Amygdala (tissue), 56 donors: ENCODE data around the gene ADAM12.

Source experiments
- DNase-seq, 56 donors: peaks; one replicate each; lab custom pipeline; 2025; lab: John Stamatoyannopoulos, UW

Gene ADAM12

DNA sequence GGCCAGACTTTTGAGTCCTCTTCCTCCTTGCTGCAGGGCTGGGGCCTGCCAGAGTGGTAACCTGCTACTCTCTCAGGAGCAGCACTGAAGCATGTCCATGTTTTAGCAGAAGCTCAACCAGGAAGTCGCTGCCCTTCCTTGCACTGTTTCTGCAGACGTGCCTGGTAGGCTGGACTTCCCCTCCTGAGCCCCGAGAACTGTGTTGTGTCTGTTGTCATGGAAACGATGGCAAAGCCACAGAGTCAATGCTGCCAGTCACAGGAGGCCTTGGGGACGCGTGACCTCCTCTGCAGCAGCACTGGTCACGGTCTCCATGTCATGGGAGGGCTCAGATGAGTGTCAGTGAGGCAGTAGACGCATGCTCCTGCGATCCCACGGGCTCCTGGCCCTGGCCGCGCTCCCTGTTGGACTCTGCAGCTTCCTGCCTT is 346.5 kb downstream of the ADAM12 start:
- DNase-seq, result peak in 43 of 56 donors; percentile 6 to 72 (median 32)

DNA sequence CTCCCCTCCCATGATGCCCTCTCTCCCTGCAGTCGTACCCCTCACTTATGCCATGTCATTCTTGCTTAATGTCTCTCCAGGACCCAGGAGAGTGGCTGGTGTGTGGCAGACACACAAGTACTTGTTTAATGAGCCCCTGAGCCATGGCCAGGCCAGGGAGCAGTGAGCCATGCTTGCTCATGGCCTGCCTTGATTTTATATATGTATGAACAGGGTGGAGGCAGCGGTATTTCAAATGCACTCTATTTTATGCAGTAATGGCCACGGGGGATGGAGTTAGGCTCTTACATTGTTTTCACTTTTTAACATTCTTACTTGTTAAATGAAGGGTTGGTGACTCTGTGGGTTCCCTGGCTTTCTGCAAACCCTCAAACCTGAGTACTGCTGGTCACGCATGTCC is 347.2 kb downstream of the ADAM12 start:
- no peak for DNase-seq

DNA sequence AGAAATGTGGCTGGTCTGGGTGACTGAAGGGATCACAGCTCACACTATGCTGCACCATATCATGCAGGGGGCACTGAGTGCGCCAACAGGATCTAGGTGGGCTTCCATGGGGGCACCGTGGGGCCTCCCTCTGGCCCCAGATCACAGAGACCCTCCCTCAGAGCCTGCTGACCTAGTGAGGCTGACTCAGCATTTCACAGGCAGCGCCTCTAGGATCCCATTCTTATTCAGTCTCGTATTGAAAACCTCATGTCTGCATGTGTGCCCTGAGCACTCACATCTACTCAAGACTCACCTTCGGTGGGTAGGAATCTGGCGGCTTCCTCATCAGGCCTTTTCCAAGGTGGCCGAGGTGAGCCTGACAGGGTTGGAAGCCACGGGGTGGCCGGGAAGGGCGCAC is 350.3 kb downstream of the ADAM12 start:
- DNase-seq, result no peak

DNA sequence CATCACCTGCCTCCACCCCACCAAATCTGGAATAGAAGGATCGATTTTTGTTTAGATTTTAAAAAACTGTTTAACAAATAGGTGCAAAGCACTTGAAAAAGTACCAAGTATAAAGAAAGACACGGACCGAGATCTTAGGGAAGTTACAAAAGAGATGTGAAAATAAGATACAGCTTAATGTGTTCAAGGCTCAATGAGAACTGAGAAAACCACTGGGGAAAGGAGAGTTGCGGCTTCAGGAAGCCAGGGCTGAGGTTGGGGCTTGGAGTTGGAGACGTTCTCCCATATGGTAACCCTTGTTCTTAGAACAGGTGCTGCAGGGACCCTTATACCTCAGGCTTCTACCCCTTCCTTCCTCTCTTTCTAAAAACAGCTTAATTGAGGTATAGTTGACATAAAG is 351.8 kb downstream of the ADAM12 start:
- DNase-seq, result no peak

DNA sequence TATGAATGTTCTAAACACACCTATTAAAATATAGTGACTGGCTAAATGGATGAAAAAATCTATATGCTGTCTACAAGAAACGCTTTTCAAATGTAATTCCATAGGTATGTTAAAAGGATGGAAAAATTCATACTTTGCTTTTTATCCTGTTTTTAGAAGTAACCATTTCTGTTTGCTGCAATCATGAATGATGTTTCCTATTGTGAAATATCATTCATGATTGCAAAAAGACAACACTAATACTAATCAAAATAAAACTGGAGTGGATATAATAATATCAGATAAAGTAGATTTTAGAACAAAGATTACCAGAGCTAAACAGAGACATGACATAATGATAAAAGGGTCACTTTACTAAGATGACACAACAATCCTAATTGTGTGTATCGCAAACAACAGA is 353.7 kb downstream of the ADAM12 start:
- DNase-seq, result no peak

DNA sequence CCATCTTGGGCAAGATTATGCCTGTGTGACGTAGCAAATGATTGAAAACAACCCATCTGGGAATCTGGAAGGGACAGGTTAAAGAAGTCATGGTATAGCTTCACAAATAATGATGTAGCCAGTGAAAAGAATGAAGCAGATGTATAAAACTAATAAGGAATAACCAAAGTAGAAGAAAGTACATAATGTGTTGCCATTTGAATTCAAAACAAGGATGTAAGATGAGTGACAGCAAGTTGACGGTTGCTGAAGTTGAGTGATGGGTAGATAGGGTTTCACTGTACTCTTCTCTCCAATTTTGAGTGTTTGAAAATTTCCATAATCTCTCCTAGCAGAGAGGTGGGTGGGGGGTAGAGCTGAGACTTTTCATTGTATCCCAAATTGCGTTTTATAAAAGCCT is 358.3 kb downstream of the ADAM12 start:
- DNase-seq, result no peak

DNA sequence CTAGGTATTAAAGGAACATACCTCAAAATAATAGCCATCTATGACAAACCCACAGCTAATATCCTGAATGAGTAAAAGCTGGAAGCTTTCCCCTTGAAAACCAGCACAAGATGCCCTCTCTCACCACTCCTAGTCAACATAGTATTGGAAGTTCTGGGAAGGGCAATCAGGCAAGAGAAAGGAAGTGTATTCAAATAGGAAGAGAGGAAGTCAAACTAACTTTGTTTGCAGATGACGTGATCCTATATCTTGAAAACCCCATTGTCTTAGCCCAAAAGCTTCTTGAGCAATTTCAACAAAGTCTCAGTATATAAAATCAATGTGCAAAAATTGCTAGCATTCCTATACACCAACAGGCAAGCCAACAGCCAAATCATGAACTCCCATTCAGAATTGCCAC is 360.6 kb downstream of the ADAM12 start:
- no peak for DNase-seq

DNA sequence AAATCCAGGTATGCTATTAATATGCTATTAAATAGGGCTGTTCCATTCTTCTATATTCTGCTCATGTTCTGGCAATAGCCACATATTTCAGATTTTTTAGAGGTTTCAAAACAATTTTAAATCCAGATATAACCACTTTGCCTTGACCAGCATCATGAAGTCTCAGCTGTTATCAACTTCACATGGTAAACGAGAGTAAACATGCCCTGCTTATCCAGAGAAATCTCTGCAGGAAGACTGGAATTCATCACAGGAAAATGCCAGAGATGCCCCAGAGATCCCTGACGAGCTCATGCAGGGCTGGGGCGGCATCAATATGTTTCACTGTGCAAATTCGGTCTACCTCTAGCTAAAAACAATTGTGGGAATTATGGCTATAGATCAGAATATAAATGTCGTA is 365.4 kb downstream of the ADAM12 start:
- DNase-seq, result no peak

DNA sequence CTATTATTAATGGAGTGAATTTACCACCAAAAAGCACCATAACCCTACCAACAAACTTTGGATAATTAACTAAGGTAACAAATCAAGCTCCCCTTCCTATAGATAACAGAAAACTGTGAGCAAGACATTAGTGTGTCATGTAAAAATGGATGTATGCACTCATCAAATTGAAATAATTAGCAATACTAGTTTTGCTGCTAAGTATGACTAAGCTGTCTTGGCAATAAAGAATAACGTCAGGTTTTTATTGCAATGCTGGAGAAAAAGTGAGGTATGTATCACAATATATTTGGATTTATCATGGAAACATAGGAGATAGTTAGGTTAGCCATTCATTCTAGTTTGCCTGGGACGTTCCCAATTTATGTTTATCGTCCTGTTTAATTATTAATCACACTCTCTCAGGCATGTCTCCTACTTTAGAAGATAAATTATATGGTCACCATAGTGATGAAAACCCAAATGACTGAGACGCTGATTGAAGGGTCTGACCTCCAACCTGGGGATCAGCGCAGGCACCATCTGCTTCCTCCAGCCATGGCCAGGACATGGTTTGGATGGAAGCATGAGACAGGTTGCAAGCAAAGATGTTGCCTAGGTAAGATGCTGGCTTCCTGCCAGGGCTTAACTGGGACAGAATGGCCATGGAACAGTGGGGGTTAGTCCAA is 366.3 kb downstream of the ADAM12 start:
- DNase-seq, result no peak

DNA sequence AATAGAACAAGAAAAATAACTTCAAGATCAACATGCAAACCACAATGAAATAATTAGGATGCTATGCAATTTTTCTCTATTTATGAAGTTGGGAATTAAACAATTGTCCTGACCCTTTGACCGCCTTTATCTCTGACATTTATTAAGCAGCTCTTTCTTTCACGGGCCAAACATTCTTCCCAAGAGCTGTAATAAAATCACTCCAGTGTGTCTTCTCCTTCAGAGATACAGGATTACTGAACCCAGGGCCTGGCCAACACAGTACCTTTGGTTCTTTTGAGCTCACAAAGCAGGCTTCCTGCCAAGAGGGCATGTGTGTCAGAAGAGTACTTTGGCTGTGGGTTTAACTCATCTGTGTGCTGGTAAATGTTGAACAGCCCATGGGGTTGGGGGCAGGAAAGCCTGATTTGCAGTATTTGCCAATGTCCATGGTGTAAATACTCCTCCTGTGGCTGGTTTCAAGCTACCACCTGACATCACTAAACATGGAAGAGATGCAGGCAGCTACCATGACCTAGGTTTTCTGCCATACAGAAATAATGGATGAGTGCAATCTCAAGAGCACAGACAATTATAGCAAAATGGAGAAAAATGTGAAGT is 370.2 kb downstream of the ADAM12 start:
- DNase-seq, result no peak

DNA sequence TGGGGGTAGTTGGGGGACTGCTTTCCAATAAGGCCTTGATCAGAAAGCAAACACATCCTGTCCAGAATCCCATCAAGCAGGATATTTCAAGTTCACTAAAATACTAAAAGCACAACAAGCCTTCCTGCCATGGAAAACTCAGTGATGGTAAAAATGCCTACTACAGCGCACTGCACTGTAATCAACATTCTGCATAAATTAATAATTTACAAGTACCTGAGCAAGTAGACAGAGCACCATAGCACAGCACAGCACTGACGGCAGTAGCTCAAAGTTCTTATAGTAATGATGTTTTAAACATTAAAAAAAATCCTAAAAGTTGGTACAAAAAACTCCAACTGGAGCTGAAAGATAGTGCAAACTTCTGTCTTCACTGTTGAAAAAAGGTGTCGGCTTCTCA is 371.4 kb downstream of the ADAM12 start:
- no peak for DNase-seq

DNA sequence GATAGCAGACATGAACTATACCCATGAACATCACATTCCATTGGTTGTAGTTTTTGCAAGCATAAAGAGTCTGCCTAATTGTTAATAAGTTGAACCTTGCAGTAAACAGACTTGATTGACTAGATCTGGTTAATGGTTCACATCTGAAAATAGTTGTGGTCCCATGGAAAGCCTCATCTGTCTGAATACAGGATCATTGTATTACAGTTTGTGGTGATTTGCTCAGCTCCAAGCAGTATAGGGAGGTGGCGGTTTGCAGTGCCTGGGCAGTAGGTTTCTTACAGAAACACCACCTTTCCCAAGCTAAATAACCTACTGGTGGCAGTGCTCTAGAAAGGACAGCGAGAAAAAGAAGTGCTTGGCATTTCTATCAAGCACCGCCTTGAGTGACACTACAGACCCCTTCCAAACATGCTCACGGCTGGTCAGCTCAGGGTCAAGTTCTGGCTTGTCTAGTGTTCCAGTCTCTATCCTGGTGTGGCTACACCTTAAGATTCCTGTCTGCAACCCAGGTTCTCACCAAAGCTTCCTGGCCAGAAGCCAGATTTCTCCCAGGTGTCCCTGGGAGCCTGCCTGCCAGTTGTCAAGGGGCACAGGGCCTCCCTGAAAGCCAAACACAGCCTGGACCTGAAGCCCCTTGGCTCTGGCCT is 372.0 kb downstream of the ADAM12 start:
- DNase-seq, result no peak

DNA sequence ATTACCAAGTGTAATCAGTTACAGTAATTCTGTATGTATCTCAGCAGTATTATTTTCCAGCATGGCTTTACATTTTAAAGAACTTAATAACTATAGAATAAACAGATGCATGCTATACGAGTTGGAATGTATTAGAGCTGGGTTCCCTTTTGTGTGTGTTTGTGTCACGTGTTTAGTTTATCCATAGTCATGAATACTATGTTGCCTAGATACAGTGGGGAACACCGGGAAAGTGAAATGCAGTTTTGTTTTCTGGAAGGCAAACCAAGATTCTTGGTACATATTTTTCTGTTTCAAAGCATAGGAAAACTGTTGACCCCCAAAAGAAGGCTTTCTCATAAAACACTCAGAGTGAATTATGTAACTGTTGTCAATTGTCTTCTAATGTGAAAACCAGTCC is 372.9 kb downstream of the ADAM12 start:
- no peak for DNase-seq

DNA sequence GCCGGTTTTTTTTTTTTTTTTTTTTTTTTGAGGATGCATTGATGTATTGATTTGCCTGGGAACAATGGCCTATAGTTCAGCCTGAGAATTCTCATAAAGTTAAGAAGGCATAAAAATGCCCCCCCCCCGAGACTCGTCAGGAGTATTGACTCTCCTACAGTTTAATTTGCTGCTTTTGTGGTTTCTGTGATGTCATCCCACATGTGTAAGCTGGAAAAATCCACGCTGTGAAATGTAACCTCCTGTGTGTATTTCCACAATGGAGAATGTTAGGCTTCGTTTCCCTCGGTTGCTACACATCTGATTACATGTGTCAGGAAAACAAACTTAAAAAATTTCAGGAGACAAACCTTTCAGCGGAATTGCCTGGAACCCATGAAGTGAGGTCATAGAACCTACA is 374.0 kb downstream of the ADAM12 start:
- DNase-seq, result no peak

DNA sequence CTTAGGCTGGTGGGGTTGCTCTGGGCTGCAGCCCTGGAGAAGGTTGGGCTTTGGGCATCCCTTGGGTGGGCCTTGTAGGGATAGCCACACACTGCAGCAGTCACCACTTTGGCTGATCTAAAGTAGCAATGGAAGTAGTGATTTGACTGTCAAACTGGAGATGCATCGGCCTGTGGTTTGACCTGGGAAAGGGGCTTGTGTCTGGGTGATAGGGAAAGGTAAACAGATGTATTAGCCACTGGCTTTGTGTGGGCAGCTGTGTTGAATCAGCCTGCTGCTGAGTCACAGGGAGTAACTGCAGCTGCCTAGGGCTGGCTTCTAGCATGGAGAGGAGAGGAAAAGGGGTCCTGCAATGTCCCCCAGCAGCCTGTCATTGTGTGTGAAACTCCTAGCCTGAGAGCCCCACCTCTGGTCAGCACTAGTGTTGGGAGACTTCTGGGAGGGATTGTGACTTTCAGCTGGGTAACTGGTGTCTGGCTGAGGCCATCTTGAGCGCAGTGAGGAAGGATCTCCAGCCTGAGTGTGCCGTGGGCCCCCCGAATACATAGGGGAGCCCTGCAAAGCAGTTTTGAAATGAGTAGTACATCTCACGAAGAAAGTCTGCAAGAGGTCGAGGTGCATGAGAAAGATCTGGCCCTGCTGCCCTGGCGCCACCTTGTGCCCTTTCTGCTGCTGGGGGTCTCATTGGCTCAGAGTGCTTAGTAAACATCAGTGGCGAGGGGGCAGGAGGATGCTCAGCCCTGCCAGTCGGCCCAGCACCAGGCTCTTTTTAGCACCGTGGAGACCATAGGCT is 374.6 kb downstream of the ADAM12 start:
- no peak for DNase-seq

DNA sequence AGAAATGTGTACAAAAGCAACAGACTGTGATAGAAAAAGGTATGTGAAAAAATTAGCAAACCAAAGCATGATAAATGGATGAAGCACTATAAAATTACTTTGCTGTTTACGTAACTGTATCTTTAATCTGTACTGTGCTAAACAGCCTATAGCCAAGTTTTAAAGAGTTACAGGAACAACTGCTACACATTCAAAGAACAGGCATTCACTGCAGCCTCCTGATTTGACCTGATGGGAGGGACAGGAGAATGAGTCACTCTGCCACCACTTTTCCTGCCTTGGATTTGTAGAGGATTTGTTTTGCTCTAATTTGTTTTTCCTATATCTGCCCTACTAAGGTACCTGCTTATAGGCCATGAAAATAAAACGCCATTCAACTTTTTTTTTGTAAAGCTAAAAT is 375.8 kb downstream of the ADAM12 start:
- DNase-seq, result no peak

DNA sequence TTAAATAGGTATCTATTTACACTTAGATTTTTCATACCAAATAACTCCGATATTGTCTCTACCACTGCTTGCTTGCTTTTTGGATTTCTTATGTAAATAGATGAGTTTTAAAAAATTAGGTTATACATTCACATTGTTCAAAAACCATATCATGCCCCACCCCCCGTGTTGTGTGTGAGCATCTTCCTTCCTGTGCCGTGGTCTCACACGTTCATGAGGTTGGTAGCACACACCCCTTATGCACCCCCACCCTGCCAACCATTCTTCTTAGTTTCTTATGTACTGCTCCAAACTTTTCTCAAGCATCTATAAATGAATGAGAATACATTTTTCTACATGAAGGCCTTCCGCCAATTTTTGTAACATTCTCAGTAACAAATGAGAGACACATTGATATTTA is 376.3 kb downstream of the ADAM12 start:
- DNase-seq, result no peak

DNA sequence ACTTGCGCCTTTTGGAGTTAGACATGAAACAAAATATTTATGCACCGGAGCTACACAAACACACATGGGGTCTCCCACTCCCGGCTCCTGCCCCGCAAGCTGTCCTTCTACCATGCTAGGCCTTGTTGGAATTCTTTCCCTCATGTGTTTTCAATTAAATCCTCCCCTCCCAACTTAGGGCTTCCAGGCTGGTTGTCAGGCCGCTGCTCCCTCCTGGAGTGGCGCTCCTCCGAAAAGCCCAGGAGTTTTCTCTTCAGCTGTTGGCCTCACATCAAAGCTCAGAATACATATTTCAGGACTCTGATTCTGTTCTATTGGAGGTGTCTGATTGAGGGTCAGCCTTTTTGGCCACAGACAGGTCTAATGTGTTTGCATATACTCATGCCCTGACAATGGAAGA is 378.6 kb downstream of the ADAM12 start:
- DNase-seq, result no peak

DNA sequence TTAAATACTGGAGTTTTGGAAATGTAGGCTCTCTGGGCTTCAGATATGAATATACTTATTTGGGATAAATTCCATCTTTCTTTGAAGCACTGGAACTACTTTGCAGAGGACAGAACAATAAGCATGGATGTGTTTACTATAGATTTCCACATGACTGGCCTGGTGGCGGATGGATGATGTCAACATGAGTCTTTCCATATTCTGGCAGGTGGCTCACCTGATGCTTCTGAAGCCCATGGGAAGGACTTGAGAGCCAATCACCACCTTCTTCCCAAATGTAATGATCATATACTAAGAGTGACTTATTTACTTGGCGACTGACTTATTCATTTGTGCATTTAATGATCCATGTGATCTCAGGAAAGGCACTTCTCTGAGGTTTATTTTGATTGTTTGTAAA is 381.4 kb downstream of the ADAM12 start:
- DNase-seq, result no peak

DNA sequence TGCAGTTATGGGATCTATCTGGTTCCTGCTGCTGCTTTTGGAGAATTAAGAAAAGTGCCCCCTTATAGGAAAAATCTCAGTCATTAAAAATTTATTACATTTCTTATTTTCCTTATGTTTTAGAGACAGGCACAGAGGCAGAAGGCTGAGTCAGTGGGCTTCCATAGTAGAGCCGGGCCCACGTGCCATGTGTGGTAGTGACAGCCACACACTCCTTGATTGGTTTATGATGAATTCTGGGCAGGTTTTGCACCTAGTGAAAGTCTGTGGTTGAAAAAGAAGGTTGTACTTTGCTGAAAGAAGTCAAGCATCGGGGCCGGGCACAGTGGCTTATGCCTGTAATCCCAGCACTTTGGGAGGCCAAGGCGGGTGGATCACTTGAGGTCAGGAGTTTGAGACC is 382.0 kb downstream of the ADAM12 start:
- DNase-seq, result no peak

DNA sequence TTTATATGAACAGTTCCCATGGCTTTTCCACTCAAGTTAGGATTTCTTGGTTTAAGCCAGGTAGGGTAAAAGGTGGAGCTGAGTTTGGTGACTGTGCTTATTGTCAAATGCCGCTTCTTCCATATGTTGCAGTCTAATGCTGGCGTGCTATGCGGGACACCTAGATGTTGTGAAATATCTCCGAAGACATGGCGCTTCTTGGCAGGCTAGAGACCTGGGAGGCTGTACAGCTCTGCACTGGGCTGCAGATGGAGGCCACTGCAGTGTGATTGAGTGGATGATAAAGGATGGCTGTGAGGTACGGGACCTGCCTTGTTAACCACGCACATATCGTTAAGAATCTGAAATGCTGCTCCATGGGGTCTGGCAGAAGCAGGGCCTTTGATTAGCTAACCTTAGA is 383.5 kb downstream of the ADAM12 start:
- no peak for DNase-seq
